Activated naive CD8-positive, alpha-beta T cell treated with anti-CD3 and anti-CD28 coated beads, Interleukin-2, amount 50 U/mL, for 24 hours (primary cell): ENCODE results near the gene STK4.
"Not testable (repeated sequence)": the region's sequence is repeated elsewhere in the genome, so short reads cannot be mapped to it uniquely, and the experiment has no call there.

Experiments
- ATAC-seq: fragments of 150-1000 bp; cut with Tn5 transposase; one replicate; pipeline ENCODE4 v1.10.0; 2021
- DNase-seq: peaks from one replicate; pipeline ENCODE4 v3.0.0; 2021
- H3K27ac Mint-ChIP-seq: one replicate; pipeline ENCODE4 v1.8.0; 2021; ENCODE audit warnings: mild to moderate bottlenecking, mixed read lengths
- H3K27me3 Mint-ChIP-seq: one replicate; pipeline ENCODE4 v1.8.0; 2021; ENCODE audit warnings: mixed read lengths
- H3K36me3 Mint-ChIP-seq: one replicate; pipeline ENCODE4 v1.8.0; 2021; ENCODE audit warnings: low read depth, mixed read lengths
- H3K4me1 Mint-ChIP-seq: one replicate; pipeline ENCODE4 v1.8.0; 2021; ENCODE audit warnings: mixed read lengths
- H3K4me3 Mint-ChIP-seq: one replicate; pipeline ENCODE4 v1.8.0; 2021; ENCODE audit warnings: mild to moderate bottlenecking, moderate library complexity, mixed read lengths
- H3K9me3 Mint-ChIP-seq: one replicate; pipeline ENCODE4 v1.8.0; 2021; ENCODE audit warnings: mixed read lengths

Gene STK4

GRCh38 chr20:45017281-45017680 lies 51.0 kb downstream of the STK4 start:
- H3K4me3 Mint-ChIP-seq = no peak overlapping the region
- no peaks in the 10 kb centered on the region for H3K27me3 Mint-ChIP-seq
- DNase-seq (no peak), ATAC-seq (no peak)
- H3K9me3 Mint-ChIP-seq = no peaks in the 10 kb centered on the region
- peaks cover 67% of the 10 kb centered on the region for H3K4me1 Mint-ChIP-seq
- H3K27ac Mint-ChIP-seq = no peak overlapping the region
- H3K36me3 Mint-ChIP-seq = peaks cover 66% of the 10 kb centered on the region

GRCh38 chr20:45017857-45018256 lies 51.5 kb downstream of the STK4 start:
- Mint-ChIP-seq H3K4me1 (peaks cover 69% of the 10 kb centered on the region), H3K4me3 (no peak overlapping the region), H3K36me3 (peaks cover 71% of the 10 kb centered on the region), H3K9me3 (no peaks in the 10 kb centered on the region), H3K27ac (peak overlapping the region; percentile 44), H3K27me3 (no peaks in the 10 kb centered on the region)
- DNase-seq (no peak), ATAC-seq (no peak)

GRCh38 chr20:45019027-45019761 lies 52.9 kb downstream of the STK4 start:
- H3K27me3 Mint-ChIP-seq = no peaks in the 10 kb centered on the region
- H3K36me3 Mint-ChIP-seq = peaks cover 75% of the 10 kb centered on the region
- no peak overlapping the region for H3K4me3 Mint-ChIP-seq
- DNase-seq (no peak), ATAC-seq (no peak)
- no peaks in the 10 kb centered on the region for H3K9me3 Mint-ChIP-seq
- peaks cover 69% of the 10 kb centered on the region for H3K4me1 Mint-ChIP-seq
- no peak overlapping the region for H3K27ac Mint-ChIP-seq

GRCh38 chr20:45019762-45020123 lies 53.4 kb downstream of the STK4 start:
- H3K9me3 Mint-ChIP-seq = no peaks in the 10 kb centered on the region
- no peak overlapping the region for H3K27ac Mint-ChIP-seq
- no peak for DNase-seq
- ATAC-seq = no peak
- H3K4me3 Mint-ChIP-seq = no peak overlapping the region
- no peaks in the 10 kb centered on the region for H3K27me3 Mint-ChIP-seq
- H3K36me3 Mint-ChIP-seq = peaks cover 79% of the 10 kb centered on the region
- peaks cover 66% of the 10 kb centered on the region for H3K4me1 Mint-ChIP-seq

- Mint-ChIP-seq H3K27me3 (no peaks in the 10 kb centered on the region), H3K4me1 (peaks cover 65% of the 10 kb centered on the region), H3K4me3 (no peak overlapping the region), H3K9me3 (no peaks in the 10 kb centered on the region), H3K27ac (peak overlapping the region; percentile 65), H3K36me3 (peaks cover 79% of the 10 kb centered on the region)
- no peak for ATAC-seq
- no peak for DNase-seq
Observed at GRCh38 chr20:45020236-45020886, 54.0 kb downstream of the STK4 start.

GRCh38 chr20:45021631-45022030 lies 55.3 kb downstream of the STK4 start:
- DNase-seq (no peak), ATAC-seq (no peak)
- Mint-ChIP-seq H3K36me3 (peaks cover 79% of the 10 kb centered on the region), H3K4me3 (no peak overlapping the region), H3K9me3 (no peaks in the 10 kb centered on the region), H3K27me3 (no peaks in the 10 kb centered on the region), H3K27ac (peak overlapping the region; percentile 32), H3K4me1 (peaks cover 62% of the 10 kb centered on the region)

- H3K9me3 Mint-ChIP-seq, DNase-seq, H3K27ac Mint-ChIP-seq, H3K4me3 Mint-ChIP-seq, ATAC-seq, H3K27me3 Mint-ChIP-seq: not testable (repeated sequence)
- peaks cover 76% of the 10 kb centered on the region for H3K36me3 Mint-ChIP-seq
- H3K4me1 Mint-ChIP-seq = peaks cover 59% of the 10 kb centered on the region
Observed at GRCh38 chr20:45023140-45023539, 56.8 kb downstream of the STK4 start.

- no peak for DNase-seq
- H3K27me3 Mint-ChIP-seq = no peaks in the 10 kb centered on the region
- H3K4me1 Mint-ChIP-seq = peaks cover 74% of the 10 kb centered on the region
- H3K9me3 Mint-ChIP-seq = no peaks in the 10 kb centered on the region
- H3K4me3 Mint-ChIP-seq = no peak overlapping the region
- no peak for ATAC-seq
- H3K27ac Mint-ChIP-seq = peak overlapping the region; percentile 85
- peaks cover 83% of the 10 kb centered on the region for H3K36me3 Mint-ChIP-seq
Observed at GRCh38 chr20:45028424-45029136, 62.3 kb downstream of the STK4 start.

- peaks cover 80% of the 10 kb centered on the region for H3K4me1 Mint-ChIP-seq
- ATAC-seq (no peak), DNase-seq (no peak)
- no peaks in the 10 kb centered on the region for H3K27me3 Mint-ChIP-seq
- peak overlapping the region; percentile 27 for H3K27ac Mint-ChIP-seq
- H3K4me3 Mint-ChIP-seq = no peak overlapping the region
- H3K36me3 Mint-ChIP-seq = peaks cover 78% of the 10 kb centered on the region
- no peaks in the 10 kb centered on the region for H3K9me3 Mint-ChIP-seq
Observed at GRCh38 chr20:45029884-45030283, 63.6 kb downstream of the STK4 start.

- Mint-ChIP-seq H3K4me3 (no peak overlapping the region), H3K27me3 (no peaks in the 10 kb centered on the region), H3K4me1 (peaks cover 84% of the 10 kb centered on the region), H3K27ac (peak overlapping the region; percentile 1), H3K36me3 (peaks cover 74% of the 10 kb centered on the region), H3K9me3 (no peaks in the 10 kb centered on the region)
- no peak for DNase-seq
- no peak for ATAC-seq
Observed at GRCh38 chr20:45032276-45032675, 66.0 kb downstream of the STK4 start.

- ATAC-seq (no peak), DNase-seq (no peak)
- Mint-ChIP-seq H3K27ac (peak overlapping the region; percentile 22), H3K36me3 (peaks cover 74% of the 10 kb centered on the region), H3K9me3 (no peaks in the 10 kb centered on the region), H3K27me3 (no peaks in the 10 kb centered on the region), H3K4me3 (no peak overlapping the region), H3K4me1 (peaks cover 84% of the 10 kb centered on the region)
Observed at GRCh38 chr20:45032781-45033180, 66.5 kb downstream of the STK4 start.

- H3K36me3 Mint-ChIP-seq = peaks cover 62% of the 10 kb centered on the region
- H3K4me3 Mint-ChIP-seq = no peak overlapping the region
- H3K4me1 Mint-ChIP-seq = peaks cover 83% of the 10 kb centered on the region
Observed at GRCh38 chr20:45034436-45034835, 68.1 kb downstream of the STK4 start.

GRCh38 chr20:45036044-45036755 lies 69.9 kb downstream of the STK4 start:
- Mint-ChIP-seq H3K9me3 (no peaks in the 10 kb centered on the region), H3K4me3 (peak overlapping the region; percentile 21), H3K27me3 (no peaks in the 10 kb centered on the region), H3K36me3 (peaks cover 62% of the 10 kb centered on the region), H3K4me1 (peaks cover 86% of the 10 kb centered on the region), H3K27ac (peak overlapping the region; percentile 90)
- peak; percentile 94 for ATAC-seq
- peak; percentile 63 for DNase-seq

More at GRCh38 chr20:45034436-45034835, 68.1 kb downstream of the STK4 start:
- H3K9me3 Mint-ChIP-seq = no peaks in the 10 kb centered on the region
- peak overlapping the region; percentile 73 for H3K27ac Mint-ChIP-seq
- no peak for DNase-seq
- ATAC-seq = no peak
- no peaks in the 10 kb centered on the region for H3K27me3 Mint-ChIP-seq

- Mint-ChIP-seq H3K27ac (peak overlapping the region; percentile 90), H3K9me3 (no peaks in the 10 kb centered on the region), H3K27me3 (no peaks in the 10 kb centered on the region), H3K36me3 (peaks cover 58% of the 10 kb centered on the region), H3K4me3 (no peak overlapping the region), H3K4me1 (peaks cover 90% of the 10 kb centered on the region)
- no peak for DNase-seq
- ATAC-seq = no peak
Observed at GRCh38 chr20:45037050-45037449, 70.7 kb downstream of the STK4 start.
